GM12801 (cell line): Measurements from ENCODE around the gene KRTAP13-2.

Experiments used
- TF ChIP-seq, protein P1 (sequence below): IDR thresholded peaks from one replicate; pipeline ENCODE4 v1.5.1; 2011; ENCODE audit warnings: control low read depth; ENCODE audit not compliant: insufficient read length; ENCODE audit errors: extremely low read depth

Gene KRTAP13-2

DNA sequence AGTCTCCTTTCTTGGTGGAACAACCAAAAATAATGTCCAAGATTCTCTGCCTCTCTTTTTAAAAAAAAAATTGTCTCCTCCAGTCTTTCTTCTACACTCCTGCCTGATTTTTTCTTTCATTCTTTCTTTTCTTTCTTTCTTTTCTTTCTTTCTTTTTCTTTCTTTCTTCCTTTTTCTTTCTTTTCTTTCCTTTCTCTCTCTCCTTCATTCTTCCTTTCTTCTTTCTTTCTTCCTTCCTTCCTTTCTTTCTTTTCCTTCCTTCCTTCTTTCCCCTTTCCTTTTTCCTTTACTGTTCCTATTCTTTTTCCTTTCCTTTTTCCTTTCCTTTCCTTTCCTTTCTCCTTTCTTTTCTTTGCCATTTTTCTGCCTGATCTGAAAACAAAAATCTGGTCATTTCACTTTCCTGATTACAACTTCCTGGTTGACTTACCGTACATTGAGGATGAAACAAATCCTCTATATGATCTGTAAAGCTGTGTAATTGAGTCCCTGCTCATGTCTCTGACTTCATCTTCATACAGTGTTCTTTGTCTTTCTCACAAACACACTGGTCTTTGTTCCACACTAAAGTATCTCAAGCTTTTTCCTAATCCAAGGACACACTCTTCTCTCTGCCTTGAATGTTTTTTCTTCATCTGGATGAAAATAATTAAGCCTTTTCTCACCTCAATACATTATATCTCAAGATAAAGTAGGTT lies 17.6 kb downstream of the KRTAP13-2 start:
- TF ChIP-seq, protein P1, sequence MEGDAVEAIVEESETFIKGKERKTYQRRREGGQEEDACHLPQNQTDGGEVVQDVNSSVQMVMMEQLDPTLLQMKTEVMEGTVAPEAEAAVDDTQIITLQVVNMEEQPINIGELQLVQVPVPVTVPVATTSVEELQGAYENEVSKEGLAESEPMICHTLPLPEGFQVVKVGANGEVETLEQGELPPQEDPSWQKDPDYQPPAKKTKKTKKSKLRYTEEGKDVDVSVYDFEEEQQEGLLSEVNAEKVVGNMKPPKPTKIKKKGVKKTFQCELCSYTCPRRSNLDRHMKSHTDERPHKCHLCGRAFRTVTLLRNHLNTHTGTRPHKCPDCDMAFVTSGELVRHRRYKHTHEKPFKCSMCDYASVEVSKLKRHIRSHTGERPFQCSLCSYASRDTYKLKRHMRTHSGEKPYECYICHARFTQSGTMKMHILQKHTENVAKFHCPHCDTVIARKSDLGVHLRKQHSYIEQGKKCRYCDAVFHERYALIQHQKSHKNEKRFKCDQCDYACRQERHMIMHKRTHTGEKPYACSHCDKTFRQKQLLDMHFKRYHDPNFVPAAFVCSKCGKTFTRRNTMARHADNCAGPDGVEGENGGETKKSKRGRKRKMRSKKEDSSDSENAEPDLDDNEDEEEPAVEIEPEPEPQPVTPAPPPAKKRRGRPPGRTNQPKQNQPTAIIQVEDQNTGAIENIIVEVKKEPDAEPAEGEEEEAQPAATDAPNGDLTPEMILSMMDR, result no peak

DNA sequence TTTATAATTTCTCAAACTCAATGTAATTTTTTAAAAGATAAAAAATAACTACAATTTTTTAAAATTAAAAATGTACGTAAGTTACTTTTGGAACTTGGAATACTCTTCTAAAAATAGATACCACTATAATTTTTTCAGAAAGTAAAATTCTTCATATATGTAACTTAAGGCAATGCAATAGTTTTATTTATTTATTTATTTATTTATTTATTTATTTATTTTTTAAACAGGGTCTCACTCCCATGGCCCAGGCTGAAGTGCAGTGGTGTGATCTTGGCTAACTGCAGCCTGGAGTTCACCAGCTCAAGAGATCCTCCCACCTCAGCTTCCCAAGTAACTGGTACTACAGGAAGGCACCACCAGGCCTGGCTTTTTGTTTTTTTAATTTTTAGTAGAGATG lies 20.5 kb downstream of the KRTAP13-2 start:
- TF ChIP-seq, protein P1, result no peak

DNA sequence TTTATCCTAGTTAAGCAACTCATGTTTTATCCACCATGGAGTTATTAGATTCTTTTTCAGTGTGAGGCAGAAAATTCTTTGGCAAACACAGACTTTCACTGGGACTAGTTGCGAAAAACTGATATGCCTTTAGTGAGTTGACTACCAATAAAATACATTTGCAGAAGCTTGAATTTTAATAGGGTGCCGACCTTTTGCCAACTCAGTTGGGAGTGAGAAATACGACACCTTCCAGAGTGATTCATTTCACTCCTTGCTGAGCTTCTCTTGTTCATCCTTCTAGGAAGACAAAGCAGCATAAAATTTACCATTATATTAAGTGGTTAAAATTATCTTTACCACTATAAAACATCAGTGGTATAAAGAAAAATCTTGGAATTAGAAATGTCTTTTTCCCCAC lies 22.5 kb downstream of the KRTAP13-2 start:
- TF ChIP-seq, protein P1, result no peak

DNA sequence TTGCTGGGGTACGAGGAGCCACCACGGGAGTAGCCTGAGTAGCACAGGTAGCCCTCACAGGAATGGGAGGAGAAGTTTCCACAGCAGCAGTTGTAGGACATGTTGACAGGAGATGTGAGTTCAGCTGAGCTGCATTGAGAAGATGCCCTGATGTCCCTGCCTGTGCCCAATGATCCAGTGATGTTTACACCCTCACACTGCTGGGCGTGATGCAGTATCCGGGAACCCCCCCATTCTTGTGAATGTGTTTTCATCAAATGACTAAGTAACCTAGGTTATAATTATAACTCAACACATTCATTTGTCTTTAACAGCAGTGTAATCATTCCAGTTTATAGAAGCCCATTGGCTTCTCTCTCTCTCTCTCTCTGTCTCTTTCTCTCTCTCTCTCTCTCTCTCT lies 23.6 kb downstream of the KRTAP13-2 start, which contains the start of gene KRTAP23-1:
TSS of gene KRTAP23-1 (minus strand) at position 101 of the 400 bp plus-strand sequence. CDS start at position 101, 0 bp downstream.
- TF ChIP-seq, protein P1, result no peak

DNA sequence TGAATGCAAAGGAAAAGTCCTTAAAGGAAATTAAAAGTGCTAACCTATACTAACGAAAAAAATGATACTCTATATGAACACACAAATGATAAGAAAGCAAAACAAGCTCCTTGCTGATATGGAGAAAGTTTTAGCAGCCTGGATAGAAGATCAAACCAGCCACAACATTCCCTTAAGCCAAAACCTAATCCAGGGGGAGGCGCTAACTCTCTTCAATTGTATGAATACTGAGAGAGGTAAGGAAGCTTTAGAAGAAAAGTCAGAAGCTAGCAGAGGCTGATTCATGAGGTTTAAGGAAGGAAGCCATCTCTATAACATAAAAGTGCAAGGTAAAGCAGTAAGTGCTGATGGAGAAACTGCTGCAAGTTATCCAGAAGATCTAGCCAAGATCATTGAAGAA lies 27.1 kb downstream of the KRTAP13-2 start:
- TF ChIP-seq, protein P1, result no peak

DNA sequence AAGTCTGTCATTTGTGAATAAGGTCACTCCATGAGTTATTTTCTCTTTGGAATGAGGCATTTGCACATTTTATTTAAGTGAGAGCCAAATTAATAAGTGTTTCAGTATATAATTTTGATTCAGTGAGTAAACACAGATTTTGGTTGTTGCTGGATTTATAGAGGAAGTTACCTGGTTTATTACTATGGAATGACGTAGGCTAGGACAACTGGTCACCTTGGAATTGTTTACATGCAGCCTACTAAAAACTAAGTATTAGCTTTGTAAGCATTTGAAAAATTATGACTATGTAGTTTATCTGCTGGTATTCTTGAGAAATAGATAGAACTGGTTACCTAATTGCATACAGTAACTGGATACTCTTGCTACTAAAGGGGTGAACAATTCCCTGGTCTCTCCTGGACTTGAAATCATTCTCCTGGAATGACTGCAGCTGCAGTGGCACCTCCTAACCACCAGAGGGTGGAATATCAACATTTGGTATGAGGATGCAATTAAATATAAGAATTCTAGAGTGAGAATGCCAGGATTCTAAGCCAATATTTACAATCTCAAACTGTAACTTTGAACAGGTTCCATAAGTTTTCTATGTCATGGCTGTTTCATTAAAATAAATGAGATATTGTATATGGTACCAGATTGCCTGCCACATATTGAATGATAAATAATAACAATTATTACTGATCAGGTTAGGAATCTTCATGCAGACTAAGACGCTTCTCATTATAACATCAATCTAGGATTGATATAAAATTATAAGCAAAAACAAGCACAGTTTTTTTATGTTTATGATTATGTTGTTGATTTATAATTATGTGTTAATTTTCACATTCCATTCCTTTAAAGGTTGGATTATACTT lies 31.1 kb downstream of the KRTAP13-2 start:
- TF ChIP-seq, protein P1, result no peak

DNA sequence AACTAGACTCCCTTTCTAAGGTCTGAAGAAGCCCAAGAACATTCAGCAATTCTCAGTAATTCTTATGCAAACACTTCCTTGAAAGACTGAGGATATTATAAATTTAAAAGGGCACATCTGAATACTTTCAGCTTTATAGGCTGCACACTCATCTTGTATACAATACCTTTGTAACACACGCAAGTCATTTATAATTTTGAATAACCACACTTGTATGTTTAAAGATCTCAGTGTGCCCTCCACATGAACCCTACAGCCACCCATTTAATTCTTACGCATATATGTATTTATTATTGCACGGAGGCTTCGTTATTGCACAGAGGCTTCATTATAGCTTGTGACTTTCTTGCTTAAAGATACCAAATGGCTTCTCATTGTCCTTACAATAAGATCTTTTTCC lies 33.4 kb downstream of the KRTAP13-2 start:
- TF ChIP-seq, protein P1, result no peak
